Measurements from ENCODE around the gene TPTE. TPM values are rescaled to one million over a fixed set of nuclear protein-coding genes. Genes with fewer than 3 reads are reported as not detected.
"Not testable (repeated sequence)": the region's sequence is repeated elsewhere in the genome, so short reads cannot be mapped to it uniquely, and the experiment has no call there.

The TPTE gene
- total RNA-seq, 2 donors from 2014 or later, result 0.26 TPM; not detected in 1

DNA sequence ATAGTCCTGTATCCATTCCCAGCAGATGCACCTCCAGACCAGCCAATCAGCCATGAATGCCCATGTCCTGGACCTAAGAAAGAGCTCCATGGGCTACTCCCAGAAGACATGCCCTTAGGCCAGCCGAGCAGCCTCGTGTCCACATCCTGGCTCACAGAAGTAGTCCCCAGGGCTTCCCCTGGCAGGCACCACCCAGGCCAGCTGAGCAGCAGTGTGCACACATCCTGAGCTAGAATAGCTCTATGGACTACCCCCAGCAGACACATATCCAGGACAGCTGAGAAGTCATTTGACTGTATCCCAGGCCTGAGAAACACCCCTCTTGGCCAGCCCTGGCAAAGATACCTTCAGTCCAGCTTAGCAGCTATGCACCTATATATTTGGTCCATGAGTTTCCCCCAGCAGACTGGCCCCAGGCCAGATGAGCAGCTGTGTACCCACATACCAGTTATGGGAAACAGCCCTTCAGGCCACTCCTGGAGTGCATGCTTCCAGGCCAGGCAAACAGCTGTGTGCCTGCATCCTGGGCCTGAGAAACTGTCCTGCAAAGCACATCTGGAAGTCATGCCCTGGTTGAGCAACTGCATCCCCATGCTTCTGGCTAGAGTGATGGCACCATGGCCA, 27.1 kb downstream of the TPTE start:
- ATAC-seq (replicated peaks in 1 of 2); DNase-seq; H3K27me3 Mint-ChIP-seq (ENCODE audit: low read depth); H3K4me1 Mint-ChIP-seq (ENCODE audit: low read depth); H3K4me3 Mint-ChIP-seq; H3K27ac Mint-ChIP-seq; H3K36me3 Mint-ChIP-seq (ENCODE audit: insufficient read depth in 2 of 2): not testable (repeated sequence)
- peaks cover 29 to 30% of the 10 kb centered on the region in 2 donors for H3K9me3 Mint-ChIP-seq

DNA sequence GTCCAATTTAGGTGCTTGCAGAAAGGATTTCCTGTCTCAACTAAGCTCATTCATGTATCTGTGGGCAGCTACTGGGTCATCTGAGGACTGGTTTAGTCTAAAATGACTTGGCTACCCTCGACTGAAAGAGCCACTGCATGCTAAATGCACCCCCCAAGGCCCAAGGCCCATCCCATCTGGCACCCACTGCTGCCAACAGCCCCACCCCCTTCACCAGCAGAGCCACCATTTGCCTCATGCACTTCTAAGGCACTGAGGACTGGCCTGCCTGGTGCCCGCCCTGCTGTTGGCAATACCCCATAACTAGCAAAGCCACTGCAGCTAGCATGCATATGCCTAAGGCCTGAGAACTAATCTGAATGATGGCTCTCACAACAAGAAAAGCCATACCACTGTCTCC, 49.4 kb downstream of the TPTE start:
- peaks cover 2 to 10% of the 10 kb centered on the region in 2 donors for H3K36me3 Mint-ChIP-seq (ENCODE audit: insufficient read depth in 2 of 2)
- not testable (repeated sequence) for H3K4me3 Mint-ChIP-seq; ATAC-seq (replicated peaks in 1 of 2); H3K27me3 Mint-ChIP-seq (ENCODE audit: low read depth); DNase-seq; H3K4me1 Mint-ChIP-seq (ENCODE audit: low read depth); H3K27ac Mint-ChIP-seq
- H3K9me3 Mint-ChIP-seq, result peaks cover 10 to 15% of the 10 kb centered on the region in 2 donors

DNA sequence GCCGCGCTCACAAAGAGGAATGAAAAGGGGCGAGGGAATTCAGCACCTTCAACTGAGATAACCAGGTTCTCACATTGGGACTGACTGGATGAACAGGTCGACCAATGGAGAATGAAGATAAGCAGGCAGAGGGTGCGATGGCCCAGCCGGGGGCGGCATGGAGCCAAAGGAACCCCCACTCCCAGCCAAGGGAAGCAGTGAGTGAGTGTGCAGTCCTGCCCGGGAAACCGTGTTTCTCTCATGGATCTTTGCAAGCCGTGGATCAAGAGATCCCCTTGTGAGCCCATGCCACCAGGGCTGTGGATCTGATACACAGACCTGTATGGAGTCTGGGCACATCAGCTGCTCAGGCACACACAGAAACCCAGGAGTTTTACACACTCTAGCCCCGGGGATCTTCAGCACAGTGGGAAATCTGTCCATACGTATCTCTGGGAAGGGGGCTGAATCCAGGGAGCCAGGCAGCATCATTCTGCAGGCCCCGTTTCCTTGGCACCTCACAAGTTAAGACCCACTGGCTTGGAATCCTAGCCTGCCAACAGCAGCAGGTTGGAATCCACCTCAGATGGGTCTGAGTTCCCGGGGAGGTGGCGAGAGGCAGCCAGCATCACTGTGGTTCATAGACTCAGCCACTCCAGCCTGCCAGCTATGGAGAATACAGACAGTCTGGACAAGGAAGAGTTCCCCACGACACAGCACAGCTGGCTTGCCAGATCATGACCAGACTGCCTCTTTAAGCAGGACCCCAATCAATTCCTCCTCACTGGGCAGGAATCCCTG, 53.3 kb downstream of the TPTE start:
- H3K27ac Mint-ChIP-seq; H3K36me3 Mint-ChIP-seq (ENCODE audit: insufficient read depth in 2 of 2); H3K27me3 Mint-ChIP-seq (ENCODE audit: low read depth); ATAC-seq (replicated peaks in 1 of 2); H3K4me3 Mint-ChIP-seq; DNase-seq; H3K4me1 Mint-ChIP-seq (ENCODE audit: low read depth): not testable (repeated sequence)
- peaks cover 15 to 17% of the 10 kb centered on the region in 2 donors for H3K9me3 Mint-ChIP-seq

DNA sequence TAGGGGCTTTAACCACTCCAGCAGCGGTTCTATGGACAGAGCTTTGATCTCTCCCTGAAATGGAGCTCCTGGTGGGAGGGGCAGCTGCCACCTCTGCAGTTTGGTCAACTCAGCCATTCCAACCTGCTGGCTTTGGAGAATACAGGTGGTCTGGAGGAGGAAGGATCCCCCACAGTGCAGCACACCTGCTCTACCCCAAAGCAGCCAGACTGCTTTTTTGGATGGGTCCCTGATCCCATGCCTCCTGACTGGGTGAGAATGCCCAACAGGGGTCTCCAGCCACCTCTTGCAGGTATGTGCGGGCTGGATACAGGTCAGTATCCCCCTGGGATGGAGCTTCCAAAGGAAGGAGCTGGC, 53.9 kb downstream of the TPTE start:
- H3K27ac Mint-ChIP-seq, result no peak overlapping the region
- H3K27me3 Mint-ChIP-seq (ENCODE audit: low read depth), result no peaks in the 10 kb centered on the region
- no peak overlapping the region for H3K4me3 Mint-ChIP-seq
- H3K36me3 Mint-ChIP-seq (ENCODE audit: insufficient read depth in 2 of 2), result peaks cover 0 to 8% of the 10 kb centered on the region in 2 donors
- peaks cover 15 to 17% of the 10 kb centered on the region in 2 donors for H3K9me3 Mint-ChIP-seq
- H3K4me1 Mint-ChIP-seq (ENCODE audit: low read depth), result no peaks in the 10 kb centered on the region
- ATAC-seq (replicated peaks in 1 of 2), result no peak
- DNase-seq, result no peak

DNA sequence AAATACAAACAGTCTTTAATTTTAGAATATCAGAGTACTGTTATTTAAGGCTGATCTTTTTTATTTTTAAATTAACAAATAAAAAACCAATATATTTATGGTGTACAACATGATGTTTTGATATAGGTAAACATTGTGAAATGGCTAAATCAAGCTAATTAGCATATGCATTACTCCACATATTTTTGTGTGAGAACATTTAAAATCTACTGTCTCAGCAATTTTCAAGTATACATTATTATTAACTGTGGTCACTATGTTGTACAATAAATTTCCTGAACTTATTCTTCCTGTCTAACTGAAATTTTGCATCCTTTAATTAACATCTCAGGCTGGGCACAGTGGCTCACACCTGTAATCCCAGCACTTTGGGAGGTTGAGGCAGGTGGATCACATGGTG, 57.5 kb downstream of the TPTE start:
- not testable (repeated sequence) for DNase-seq; H3K4me1 Mint-ChIP-seq (ENCODE audit: low read depth); H3K27me3 Mint-ChIP-seq (ENCODE audit: low read depth); ATAC-seq (replicated peaks in 1 of 2); H3K36me3 Mint-ChIP-seq (ENCODE audit: insufficient read depth in 2 of 2); H3K27ac Mint-ChIP-seq; H3K4me3 Mint-ChIP-seq
- H3K9me3 Mint-ChIP-seq, result peaks cover 15% of the 10 kb centered on the region in 2 donors

DNA sequence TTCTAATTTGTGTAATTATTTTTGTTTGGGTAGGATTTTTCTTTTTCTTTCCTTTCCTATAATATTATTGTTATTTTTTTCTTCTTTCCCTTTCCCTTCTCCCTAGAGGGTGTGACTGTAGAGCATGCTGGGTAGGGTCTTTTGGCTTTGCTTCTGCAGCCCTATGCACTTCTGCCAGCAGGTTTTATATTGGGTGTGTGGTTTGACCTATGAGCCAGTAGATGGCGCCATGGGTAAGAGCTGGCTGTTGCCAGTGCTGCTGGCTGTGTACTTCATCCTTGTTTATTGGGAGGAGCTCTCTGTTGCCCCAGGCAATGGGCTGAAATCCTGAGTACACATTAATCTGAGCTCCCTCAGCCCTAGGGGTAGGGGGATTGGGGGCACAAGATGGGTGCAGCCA, 67.7 kb downstream of the TPTE start:
- not testable (repeated sequence) for H3K9me3 Mint-ChIP-seq; H3K4me1 Mint-ChIP-seq (ENCODE audit: low read depth); DNase-seq; ATAC-seq (replicated peaks in 1 of 2); H3K36me3 Mint-ChIP-seq (ENCODE audit: insufficient read depth in 2 of 2); H3K4me3 Mint-ChIP-seq; H3K27ac Mint-ChIP-seq; H3K27me3 Mint-ChIP-seq (ENCODE audit: low read depth)

DNA sequence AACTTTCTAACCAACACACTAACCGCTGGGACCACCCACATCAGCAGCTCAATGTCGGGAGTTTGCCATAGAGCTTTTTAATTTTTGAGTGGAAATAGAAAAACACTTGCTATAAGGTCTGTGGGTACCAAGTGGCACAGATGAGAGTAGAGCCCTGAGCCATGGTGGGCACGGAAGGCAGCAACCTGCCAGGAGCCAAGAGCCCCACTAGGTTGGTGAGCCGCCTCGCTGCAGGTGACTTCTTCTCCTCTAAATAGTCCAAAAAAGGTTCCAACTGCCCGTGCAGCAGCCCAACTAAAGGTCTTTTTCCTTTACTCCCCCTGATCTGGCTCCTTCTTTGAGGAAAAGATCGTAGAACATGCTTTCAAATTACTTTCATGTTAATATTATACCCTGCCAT, 85.7 kb downstream of the TPTE start:
- H3K27ac Mint-ChIP-seq; ATAC-seq (replicated peaks in 1 of 2); H3K27me3 Mint-ChIP-seq (ENCODE audit: low read depth); H3K4me3 Mint-ChIP-seq; H3K9me3 Mint-ChIP-seq; DNase-seq; H3K4me1 Mint-ChIP-seq (ENCODE audit: low read depth); H3K36me3 Mint-ChIP-seq (ENCODE audit: insufficient read depth in 2 of 2): not testable (repeated sequence)

DNA sequence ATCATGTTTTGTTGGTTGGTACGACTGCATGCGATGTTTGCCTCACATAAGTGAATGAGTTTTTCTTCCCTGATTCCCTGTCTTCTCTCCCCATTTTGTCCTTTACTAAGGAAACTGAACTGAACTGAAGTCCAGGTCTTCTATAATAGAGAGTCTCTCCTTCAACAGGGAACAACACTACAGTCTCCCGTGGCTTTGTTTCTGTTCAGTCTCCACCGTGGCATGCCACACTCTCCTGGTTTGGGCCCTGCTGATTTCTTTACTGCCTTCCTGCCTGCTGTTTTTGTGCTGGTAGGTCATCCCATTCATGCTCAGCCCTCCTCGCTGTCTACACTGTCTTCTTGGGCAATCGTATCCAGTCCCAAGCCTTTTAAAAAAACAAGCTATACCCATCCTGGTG, 92.9 kb downstream of the TPTE start:
- ATAC-seq (replicated peaks in 1 of 2); H3K27ac Mint-ChIP-seq; H3K4me1 Mint-ChIP-seq (ENCODE audit: low read depth); H3K9me3 Mint-ChIP-seq; H3K36me3 Mint-ChIP-seq (ENCODE audit: insufficient read depth in 2 of 2); DNase-seq; H3K27me3 Mint-ChIP-seq (ENCODE audit: low read depth); H3K4me3 Mint-ChIP-seq: not testable (repeated sequence)

DNA sequence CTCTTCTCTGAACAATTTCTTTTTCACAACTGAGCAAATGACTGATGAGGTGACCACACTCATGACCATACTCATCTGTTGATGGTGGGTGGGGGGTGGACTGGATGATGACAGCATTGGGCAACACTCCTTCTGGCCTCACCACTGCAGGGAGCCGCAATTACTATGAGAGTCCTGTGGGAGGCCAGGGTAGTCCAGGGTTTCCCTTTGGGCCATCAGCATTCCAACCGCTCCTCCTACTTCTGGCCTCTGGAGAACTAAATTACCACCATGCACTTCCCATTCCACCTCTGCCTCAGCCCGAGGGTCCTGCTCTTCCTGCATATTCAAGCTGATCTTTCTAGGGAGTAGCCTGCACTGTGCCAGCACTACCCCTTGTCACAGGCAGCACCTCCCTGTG, 94.7 kb downstream of the TPTE start:
- not testable (repeated sequence) for H3K4me3 Mint-ChIP-seq; H3K27me3 Mint-ChIP-seq (ENCODE audit: low read depth); DNase-seq; H3K9me3 Mint-ChIP-seq; H3K27ac Mint-ChIP-seq; H3K36me3 Mint-ChIP-seq (ENCODE audit: insufficient read depth in 2 of 2); H3K4me1 Mint-ChIP-seq (ENCODE audit: low read depth); ATAC-seq (replicated peaks in 1 of 2)

DNA sequence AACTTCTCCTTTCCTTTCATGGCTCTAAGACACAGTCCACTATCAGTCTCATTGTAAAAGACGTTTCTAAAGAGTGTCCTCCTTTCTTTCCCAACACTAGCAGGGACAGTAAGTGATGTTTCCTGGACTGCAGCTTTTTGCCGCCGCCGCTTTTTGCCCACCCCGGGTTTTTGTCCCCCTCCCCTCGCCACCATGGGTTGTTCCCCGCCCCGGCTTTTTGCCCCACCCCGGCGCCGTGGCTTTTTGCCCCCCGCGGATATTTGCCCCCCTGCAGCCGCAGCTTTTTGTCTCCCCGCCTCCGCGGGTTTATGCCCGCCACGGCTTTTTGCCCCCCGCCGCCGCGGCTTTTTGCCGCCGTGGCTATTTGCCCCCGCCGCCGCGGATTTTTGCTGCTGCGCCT, 95.2 kb downstream of the TPTE start:
- Mint-ChIP-seq H3K27ac (no peak overlapping the region), H3K4me3 (no peak overlapping the region), H3K4me1 (ENCODE audit: low read depth) (no peaks in the 10 kb centered on the region), H3K27me3 (ENCODE audit: low read depth) (no peaks in the 10 kb centered on the region), H3K36me3 (ENCODE audit: insufficient read depth in 2 of 2) (no peaks in the 10 kb centered on the region), H3K9me3 (peaks cover 3 to 6% of the 10 kb centered on the region in 2 donors)
- ATAC-seq (replicated peaks in 1 of 2), result no peak
- no peak for DNase-seq

DNA sequence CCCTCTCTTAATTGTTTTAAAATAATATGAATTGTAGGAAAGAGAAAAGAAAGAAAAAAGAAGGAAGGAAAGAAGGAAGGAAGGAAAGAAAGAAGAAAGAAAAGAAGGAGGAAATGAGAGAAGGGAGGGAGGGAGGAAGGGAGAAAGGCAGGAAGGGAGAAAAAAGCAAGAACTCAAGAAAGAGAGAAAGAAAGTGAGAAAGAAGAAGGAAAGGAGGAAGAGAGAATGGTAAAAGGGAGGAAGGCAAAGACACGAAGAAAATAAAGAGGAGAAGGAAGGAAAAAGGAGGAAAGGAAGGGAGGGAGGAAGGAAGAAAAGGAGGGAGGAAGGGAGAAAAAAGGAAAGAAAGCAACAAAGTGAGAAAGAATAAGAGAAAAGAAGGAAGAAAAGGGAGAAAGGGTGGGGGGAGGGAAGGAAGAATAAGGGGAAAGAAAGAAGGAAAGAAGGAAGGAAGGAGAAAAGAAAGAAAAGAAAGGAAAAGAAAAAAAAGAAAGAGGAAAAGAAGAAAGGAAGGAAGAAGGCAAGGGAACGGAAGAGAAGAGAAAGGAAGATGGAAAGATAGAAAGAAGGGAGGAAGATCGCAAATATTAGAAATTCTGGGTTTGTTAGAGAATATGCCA, 95.9 kb downstream of the TPTE start:
- H3K36me3 Mint-ChIP-seq (ENCODE audit: insufficient read depth in 2 of 2); H3K9me3 Mint-ChIP-seq; H3K27ac Mint-ChIP-seq; DNase-seq; H3K27me3 Mint-ChIP-seq (ENCODE audit: low read depth); H3K4me1 Mint-ChIP-seq (ENCODE audit: low read depth); H3K4me3 Mint-ChIP-seq; ATAC-seq (replicated peaks in 1 of 2): not testable (repeated sequence)

DNA sequence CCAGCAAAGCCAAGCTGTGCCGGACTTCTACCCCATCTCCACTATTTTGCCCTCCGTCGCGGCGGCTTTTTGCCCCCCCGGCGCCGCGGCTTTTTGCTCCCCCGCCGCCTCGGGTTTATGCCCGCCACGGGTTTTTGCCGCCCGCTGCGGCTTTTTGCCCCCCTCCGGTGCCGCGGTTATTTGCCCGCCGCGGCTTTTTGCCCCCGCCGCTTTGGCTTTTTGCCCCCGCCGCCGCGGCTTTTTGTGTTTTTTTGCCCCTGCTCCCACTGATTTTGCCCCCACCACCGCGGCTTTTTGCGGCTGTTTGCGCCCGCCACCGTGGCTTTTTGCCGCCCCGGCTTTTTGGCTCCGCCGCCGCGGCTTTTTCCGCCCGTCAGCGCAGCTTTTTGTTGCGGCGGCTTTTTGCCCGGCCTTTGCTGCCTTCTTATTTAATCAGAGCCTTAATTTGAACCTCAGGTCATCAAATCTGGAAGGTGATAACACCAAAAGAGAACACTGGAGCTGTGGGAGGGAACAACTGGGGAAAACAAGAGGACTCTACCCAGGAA, 106.0 kb downstream of the TPTE start:
- Mint-ChIP-seq H3K27me3 (ENCODE audit: low read depth) (no peaks in the 10 kb centered on the region), H3K27ac (no peak overlapping the region), H3K4me3 (no peak overlapping the region), H3K4me1 (ENCODE audit: low read depth) (no peaks in the 10 kb centered on the region), H3K9me3 (peaks cover 0 to 2% of the 10 kb centered on the region in 2 donors), H3K36me3 (ENCODE audit: insufficient read depth in 2 of 2) (no peaks in the 10 kb centered on the region)
- ATAC-seq (replicated peaks in 1 of 2) (no peak), DNase-seq (no peak)

DNA sequence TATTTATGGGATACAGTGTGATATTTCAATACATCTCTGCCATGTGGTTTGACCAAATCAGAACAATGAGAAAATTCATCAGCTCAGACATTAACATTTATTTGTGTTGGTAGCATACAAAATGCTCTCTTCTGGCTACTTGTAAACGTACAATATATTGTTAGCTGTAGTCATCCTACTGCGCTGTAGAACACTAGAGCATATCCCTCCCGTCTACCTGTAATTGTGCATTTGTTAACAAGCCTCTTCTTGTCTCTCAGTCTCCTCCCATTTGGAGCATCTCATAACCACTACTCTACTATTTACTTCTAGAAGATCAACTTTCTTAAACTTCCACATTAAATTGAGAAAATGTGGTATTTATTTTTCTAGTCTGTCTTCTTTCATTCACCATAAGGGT, 107.9 kb downstream of the TPTE start:
- not testable (repeated sequence) for ATAC-seq (replicated peaks in 1 of 2); H3K27me3 Mint-ChIP-seq (ENCODE audit: low read depth); H3K4me3 Mint-ChIP-seq; H3K27ac Mint-ChIP-seq; H3K9me3 Mint-ChIP-seq; H3K36me3 Mint-ChIP-seq (ENCODE audit: insufficient read depth in 2 of 2); DNase-seq; H3K4me1 Mint-ChIP-seq (ENCODE audit: low read depth)
